Stimulated activated memory B cell treated with anti-CD40 and anti-IgM and Interleukin-4, amounts not matched to agents 10 μg/mL and 1 μg/mL and 100 μg/mL, for 72 hours (primary cell): ENCODE measurements around the gene TACC2.
"Not testable (repeated sequence)": the region's sequence is repeated elsewhere in the genome, so short reads cannot be mapped to it uniquely, and the experiment has no call there.

ENCODE experiments used
- ATAC-seq: fragments of 150-1000 bp; cut with Tn5 transposase; 2 replicates; pipeline ENCODE4 v1.10.0; 2021
- H3K27ac Mint-ChIP-seq: one replicate; pipeline ENCODE4 v1.8.0; 2022; ENCODE audit warnings: mild to moderate bottlenecking, mixed read lengths
- H3K27me3 Mint-ChIP-seq: one replicate; pipeline ENCODE4 v1.8.0; 2022; ENCODE audit warnings: mixed read lengths
- H3K36me3 Mint-ChIP-seq: one replicate; pipeline ENCODE4 v1.8.0; 2022; ENCODE audit warnings: mixed read lengths
- H3K4me1 Mint-ChIP-seq: one replicate; pipeline ENCODE4 v1.8.0; 2022; ENCODE audit warnings: mixed read lengths
- H3K4me3 Mint-ChIP-seq: one replicate; pipeline ENCODE4 v1.8.0; 2022; ENCODE audit warnings: mild to moderate bottlenecking, moderate library complexity, mixed read lengths
- H3K9me3 Mint-ChIP-seq: one replicate; pipeline ENCODE4 v1.8.0; 2022; ENCODE audit warnings: mixed read lengths

The TACC2 gene

DNA sequence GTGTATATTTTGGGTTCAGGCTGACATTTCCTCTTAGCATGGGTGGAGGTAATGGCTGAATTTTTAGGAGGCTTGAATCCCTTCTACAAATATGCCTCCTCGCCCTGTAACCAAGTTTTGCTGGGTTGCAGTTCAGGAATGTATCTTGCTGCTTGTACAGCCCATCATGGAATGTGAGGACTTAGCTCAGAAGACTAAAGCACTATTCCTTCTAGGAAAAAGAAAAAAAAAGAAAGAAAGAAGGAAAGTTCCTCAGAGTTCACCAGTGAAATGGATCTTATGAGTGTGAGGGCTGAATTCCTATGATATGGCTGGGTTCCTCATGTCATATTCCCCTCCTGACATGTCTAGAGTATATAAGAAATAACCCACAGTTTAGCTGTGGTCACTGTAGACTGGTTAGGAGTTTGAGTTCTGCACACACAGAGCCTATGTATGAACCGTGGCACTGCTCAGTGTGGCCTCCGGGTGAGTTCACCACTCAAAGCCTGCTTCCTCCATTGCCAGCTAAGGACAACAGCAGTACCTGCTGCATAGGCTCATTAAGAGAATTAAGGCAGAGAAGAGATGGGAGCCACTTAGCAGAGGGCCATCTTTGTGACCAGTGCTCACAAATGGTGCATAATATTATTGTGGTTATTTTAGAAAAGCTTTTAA lies 114.0 kb downstream of the TACC2 start:
- no peak for ATAC-seq
- Mint-ChIP-seq H3K27ac (no peak overlapping the region), H3K36me3 (no peaks in the 10 kb centered on the region), H3K4me3 (no peak overlapping the region), H3K27me3 (no peaks in the 10 kb centered on the region), H3K9me3 (no peaks in the 10 kb centered on the region), H3K4me1 (no peaks in the 10 kb centered on the region)

DNA sequence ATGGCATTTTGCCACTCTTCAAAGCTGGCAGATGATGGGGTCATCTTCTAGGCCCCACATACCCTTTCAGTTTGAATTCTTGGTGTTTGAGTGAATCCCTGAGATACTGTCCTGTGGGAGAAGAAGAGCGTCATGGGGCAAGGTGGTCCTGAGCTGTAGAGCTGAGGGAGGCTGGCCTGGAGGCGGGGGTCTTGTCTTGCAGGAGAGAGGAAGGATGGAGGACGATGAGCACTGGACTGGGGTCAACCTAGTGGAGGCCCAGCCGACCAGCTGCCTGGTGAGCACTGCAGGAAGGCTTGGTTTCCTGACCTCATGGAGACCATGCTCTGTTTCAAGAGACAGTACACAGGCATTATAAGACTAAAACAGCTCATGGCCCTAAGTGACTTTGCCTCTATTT lies 114.6 kb downstream of the TACC2 start:
- H3K4me3 Mint-ChIP-seq: no peak overlapping the region
- H3K4me1 Mint-ChIP-seq: no peaks in the 10 kb centered on the region
- H3K27me3 Mint-ChIP-seq: no peaks in the 10 kb centered on the region
- H3K9me3 Mint-ChIP-seq: no peaks in the 10 kb centered on the region
- H3K27ac Mint-ChIP-seq: no peak overlapping the region
- no peak for ATAC-seq
- H3K36me3 Mint-ChIP-seq: no peaks in the 10 kb centered on the region

DNA sequence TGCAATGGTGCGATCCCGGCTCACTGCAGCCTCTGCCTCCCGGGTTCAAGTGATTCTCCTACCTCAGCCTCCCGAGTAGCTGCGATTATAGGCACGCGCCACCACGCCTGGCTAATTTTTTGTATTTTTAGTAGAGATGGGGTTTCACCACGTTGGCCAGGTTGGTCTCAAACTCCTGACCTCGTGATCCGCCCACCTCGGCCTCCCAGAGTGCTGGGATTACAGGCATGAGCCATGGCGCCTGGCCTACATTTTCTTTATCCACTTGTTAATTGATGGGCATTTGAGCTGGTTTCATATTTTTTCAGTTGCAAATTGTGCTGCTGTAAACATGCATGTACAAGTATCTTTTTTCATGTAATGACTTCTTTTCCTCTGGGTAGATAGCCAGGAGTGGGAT lies 119.8 kb downstream of the TACC2 start:
- H3K4me3 Mint-ChIP-seq, H3K4me1 Mint-ChIP-seq, H3K27ac Mint-ChIP-seq, ATAC-seq, H3K36me3 Mint-ChIP-seq, H3K9me3 Mint-ChIP-seq: not testable (repeated sequence)
- peaks cover 22% of the 10 kb centered on the region for H3K27me3 Mint-ChIP-seq

DNA sequence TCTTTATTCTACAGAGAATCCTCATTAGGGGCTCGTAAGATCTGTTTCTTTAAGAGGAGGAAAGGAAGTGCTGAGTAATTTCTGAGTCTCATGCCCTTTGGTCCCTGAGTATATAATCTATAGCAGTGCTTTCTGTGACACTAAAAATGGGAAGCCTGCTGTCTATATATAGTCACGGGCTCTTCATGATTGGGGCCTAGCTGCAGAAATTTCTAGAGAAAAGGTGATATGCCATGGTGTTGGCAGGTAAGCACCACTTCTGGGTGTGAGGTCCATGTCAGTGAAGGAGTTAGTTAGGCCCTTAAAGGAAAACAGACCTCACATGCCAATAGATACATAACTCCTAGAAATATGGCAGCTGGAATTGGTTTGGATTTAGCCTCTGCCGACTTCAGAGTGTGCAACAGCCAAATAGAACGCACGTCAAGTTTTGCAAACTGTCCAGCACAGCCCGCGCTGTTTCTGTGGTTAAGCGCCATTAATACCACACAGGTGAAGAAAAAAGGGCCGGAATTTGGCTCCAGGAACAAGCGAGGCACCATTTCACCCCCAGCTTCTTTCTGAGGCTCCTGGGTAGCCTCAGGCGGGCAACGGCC lies 123.2 kb downstream of the TACC2 start:
- Mint-ChIP-seq H3K9me3 (no peaks in the 10 kb centered on the region), H3K27me3 (peaks cover 52% of the 10 kb centered on the region), H3K4me3 (no peak overlapping the region), H3K27ac (no peak overlapping the region), H3K36me3 (no peaks in the 10 kb centered on the region), H3K4me1 (no peaks in the 10 kb centered on the region)
- ATAC-seq: no peak

DNA sequence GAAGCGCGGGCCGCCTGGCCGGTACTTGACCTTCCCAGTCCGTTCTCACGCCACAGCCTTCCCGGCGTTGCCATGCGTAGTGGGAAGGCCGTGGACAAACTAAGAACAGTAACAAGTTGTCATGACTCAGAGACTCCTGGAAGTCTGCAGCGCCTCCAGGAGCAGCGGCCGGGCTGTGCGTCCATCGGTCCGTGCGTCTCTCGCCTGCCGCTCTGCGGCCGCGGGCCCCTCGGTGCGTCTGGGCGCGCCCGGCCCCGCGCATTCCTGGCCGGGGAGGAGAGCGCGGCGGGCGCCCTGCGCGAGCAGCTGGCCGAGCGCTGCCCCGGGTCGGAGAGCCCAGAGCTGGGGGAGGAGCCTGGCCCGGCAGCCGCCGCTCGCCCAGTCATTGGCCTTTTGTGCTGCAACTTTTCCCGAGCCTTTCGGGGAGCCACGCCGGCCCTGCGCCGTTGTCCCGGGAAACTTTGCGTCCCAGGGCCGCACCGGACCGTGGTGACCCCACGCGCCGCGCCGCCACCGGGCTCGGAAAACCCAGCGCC lies 123.7 kb downstream of the TACC2 start:
- Mint-ChIP-seq H3K36me3 (no peaks in the 10 kb centered on the region), H3K27ac (no peak overlapping the region), H3K4me1 (no peaks in the 10 kb centered on the region), H3K27me3 (peaks cover 52% of the 10 kb centered on the region), H3K4me3 (no peak overlapping the region), H3K9me3 (no peaks in the 10 kb centered on the region)
- ATAC-seq: no peak

DNA sequence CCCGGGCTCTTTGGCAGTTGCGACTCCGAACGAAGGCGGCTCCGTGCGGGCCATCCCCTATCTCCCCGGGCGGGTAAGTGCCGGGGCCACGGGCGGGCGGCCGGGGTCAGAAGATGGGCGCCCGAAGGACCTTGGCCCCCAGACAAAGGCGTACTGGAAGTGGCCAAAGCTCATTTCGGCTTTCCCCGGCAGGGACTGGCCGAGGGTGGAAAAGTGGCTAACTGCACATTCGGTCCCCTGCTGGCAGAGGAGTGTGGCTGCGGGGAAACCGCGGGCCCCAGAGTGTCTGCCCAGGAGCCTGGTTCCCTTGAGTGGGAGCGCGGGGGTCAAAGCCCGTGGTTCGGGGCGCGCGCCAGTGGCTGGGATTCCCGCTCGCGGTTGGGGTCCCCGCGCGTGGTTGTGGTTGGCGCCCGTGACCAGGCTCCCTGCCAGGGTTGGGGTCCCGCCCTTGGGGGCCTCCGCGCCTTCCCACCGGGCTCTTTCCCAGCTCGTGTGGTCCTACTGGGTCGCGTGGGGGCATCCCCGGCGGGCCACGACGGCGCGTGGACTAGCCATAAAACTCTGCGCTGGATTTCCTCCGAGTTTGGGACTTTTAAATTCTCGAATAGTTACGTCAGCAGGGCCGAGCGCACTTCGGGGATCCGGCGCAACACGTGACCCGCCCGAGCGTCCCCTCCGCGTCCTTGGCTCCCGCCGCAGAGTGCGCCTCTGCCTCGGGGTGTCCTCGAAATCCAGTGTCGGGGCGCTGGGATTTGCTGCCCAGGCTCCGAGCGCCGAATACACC lies 124.4 kb downstream of the TACC2 start:
- ATAC-seq: no peak
- Mint-ChIP-seq H3K27ac (no peak overlapping the region), H3K4me3 (no peak overlapping the region), H3K27me3 (peaks cover 52% of the 10 kb centered on the region), H3K36me3 (no peaks in the 10 kb centered on the region), H3K4me1 (no peaks in the 10 kb centered on the region), H3K9me3 (no peaks in the 10 kb centered on the region)

DNA sequence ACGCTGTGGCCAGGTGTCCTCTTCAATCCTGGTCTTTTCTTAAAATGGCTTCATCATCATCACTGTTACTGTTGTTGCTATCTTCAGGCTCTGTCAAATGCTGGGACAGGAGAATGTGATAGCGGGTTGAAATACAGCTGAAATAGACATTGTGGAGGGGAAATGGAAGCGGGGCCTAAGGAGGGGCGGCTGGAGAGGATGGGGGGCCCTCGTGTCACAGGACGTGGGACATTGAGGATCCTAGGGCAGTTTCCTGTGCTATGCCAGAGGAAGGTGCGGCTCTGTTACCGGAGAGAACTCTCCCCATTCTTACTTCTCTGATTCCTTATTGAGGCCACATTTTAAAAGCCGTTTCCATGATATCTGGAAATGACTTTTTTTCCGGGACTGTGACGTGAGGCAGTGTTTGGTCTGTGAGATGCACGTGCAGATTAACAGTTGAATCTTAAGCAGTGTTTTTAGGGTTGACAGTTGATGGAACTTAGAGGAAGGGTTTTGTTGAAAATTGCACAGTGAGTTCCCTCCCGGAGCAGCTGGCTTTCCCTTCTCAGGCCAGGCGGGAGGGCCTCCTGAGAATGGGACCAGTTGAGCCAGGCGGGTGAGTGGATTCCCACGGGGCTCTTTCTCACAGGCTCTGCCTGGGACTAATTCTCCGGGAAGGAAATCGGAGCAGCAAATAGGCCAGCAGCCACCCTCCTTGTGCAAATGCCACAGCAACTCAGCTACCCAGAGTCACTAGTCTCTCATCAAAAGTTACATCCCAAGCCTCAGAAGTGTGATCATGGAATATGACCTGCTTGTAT lies 125.2 kb downstream of the TACC2 start:
- H3K9me3 Mint-ChIP-seq: no peaks in the 10 kb centered on the region
- peaks cover 52% of the 10 kb centered on the region for H3K27me3 Mint-ChIP-seq
- no peak for ATAC-seq
- H3K27ac Mint-ChIP-seq: no peak overlapping the region
- H3K4me1 Mint-ChIP-seq: no peaks in the 10 kb centered on the region
- H3K36me3 Mint-ChIP-seq: no peaks in the 10 kb centered on the region
- H3K4me3 Mint-ChIP-seq: no peak overlapping the region

DNA sequence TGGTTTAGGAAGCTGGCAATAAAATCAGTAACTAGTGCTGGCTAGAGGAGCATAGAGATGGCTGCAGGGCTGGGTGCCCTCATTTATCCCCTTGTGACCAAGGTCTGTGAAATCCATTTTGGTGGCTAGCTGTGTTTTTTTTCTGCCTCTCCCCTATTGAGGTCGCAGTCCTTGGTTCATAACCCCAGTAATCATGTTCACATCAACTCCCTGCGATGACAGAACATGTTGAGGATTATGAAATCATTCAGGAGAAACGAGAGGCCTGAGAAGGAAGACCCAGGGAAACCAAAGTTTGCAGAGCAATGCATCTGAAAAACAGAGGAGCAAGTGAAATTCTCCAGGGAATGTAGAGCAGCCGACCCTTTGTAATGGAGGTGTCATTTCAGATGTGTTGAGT lies 126.9 kb downstream of the TACC2 start:
- no peak for ATAC-seq
- no peak overlapping the region for H3K27ac Mint-ChIP-seq
- no peaks in the 10 kb centered on the region for H3K36me3 Mint-ChIP-seq
- peaks cover 48% of the 10 kb centered on the region for H3K27me3 Mint-ChIP-seq
- H3K9me3 Mint-ChIP-seq: no peaks in the 10 kb centered on the region
- no peak overlapping the region for H3K4me3 Mint-ChIP-seq
- H3K4me1 Mint-ChIP-seq: no peaks in the 10 kb centered on the region

DNA sequence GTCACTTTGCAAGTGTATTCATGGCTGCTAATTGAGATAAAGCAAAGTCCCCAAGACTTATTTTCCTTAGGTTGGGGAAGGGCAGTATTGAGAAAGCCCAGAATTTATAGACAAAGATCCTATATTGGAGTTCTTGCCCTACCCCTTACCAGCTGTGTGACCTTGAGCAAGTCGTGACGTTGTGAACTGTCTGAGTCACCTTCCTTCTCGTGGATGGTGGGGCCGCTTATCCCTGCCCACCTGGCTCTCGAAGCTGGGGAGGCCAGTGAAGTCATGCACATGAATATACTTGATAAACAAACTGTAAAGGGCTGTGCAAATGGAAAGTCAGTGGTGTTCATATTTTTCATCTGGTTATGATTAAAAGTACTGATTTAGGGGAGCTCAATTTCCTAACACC lies 127.4 kb downstream of the TACC2 start:
- H3K4me3 Mint-ChIP-seq: no peak overlapping the region
- peaks cover 44% of the 10 kb centered on the region for H3K27me3 Mint-ChIP-seq
- H3K27ac Mint-ChIP-seq: no peak overlapping the region
- H3K4me1 Mint-ChIP-seq: no peaks in the 10 kb centered on the region
- H3K36me3 Mint-ChIP-seq: no peaks in the 10 kb centered on the region
- no peaks in the 10 kb centered on the region for H3K9me3 Mint-ChIP-seq
- no peak for ATAC-seq

DNA sequence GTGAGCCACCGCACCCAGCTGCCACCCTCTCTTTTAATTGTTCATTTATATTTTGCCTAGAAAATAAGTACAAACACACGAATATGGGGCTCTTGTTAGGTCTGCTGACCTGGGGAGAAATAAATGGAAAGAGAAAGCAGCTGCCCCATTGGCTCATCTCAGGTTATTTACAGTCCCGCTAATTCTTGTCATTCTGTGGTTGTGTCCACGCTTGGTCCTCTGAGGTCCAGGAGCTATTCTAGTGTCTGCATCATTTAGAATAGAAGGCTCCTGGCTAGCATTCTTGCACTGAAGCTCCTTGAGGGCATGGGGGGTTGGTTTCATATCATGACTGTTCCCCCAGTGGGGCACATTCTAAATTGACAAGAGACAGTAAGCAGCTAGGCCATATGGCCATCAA lies 128.5 kb downstream of the TACC2 start:
- no peak overlapping the region for H3K4me3 Mint-ChIP-seq
- no peaks in the 10 kb centered on the region for H3K36me3 Mint-ChIP-seq
- no peaks in the 10 kb centered on the region for H3K9me3 Mint-ChIP-seq
- H3K27ac Mint-ChIP-seq: no peak overlapping the region
- no peak for ATAC-seq
- peaks cover 33% of the 10 kb centered on the region for H3K27me3 Mint-ChIP-seq
- H3K4me1 Mint-ChIP-seq: no peaks in the 10 kb centered on the region

DNA sequence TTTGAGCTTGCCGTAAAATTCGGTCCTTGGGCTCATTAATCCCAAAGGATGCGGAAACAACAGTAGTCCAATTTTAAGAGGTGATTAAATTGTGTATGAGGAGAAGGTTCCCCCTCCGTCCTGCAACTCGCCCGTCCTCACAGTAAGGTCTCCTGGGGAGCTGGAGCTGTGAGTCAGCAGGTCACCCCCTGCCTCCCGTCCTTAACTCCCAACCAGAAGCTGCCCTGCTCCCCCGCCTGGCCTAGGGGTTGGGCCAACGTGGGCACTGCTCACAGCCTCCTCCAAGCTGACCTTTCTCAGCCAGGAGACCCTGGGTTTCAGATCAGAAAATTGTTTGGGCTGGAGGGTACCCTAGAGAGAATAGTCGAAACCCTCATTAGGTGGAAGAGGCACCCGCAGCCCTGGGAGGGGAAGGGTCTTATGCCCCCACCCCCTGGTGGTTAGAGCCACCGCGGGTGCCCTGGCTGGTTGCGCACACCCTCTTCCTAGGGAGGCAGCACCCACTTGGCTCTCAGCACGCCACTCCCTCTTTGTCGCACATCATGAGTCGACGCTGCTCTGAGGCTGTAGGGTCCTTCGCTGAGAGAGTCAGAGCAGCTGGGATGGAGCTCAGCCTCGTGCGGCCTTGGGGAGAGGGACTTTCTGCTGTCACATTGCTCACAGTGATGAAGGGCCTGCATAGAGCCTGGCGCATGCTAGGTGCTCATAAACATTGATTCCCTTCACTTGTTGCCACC lies 131.2 kb downstream of the TACC2 start:
- Mint-ChIP-seq H3K36me3 (no peaks in the 10 kb centered on the region), H3K27ac (no peak overlapping the region), H3K4me1 (no peaks in the 10 kb centered on the region), H3K9me3 (no peaks in the 10 kb centered on the region), H3K4me3 (no peak overlapping the region), H3K27me3 (peaks cover 16% of the 10 kb centered on the region)
- ATAC-seq: no peak

DNA sequence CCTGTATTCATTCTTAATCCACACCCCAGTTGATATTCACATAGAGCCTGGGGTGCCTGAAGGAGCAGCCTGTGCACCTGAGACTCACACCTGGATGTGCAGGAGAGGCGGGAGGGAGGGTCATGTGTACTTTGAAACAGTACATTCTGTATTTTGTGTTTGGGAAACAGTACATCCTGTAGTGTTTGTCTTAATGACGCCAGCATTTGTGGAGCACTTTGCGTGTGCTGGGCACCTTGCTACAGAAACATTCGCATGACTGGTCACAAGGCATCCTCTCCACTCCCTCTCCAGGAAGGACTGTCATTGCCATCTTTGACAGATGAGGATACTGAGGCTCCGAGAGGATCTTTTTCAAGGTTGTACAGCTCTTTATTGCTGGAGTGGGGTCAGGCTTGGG lies 132.1 kb downstream of the TACC2 start:
- no peak for ATAC-seq
- H3K27me3 Mint-ChIP-seq: peaks cover 7% of the 10 kb centered on the region
- no peaks in the 10 kb centered on the region for H3K4me1 Mint-ChIP-seq
- no peaks in the 10 kb centered on the region for H3K36me3 Mint-ChIP-seq
- H3K4me3 Mint-ChIP-seq: no peak overlapping the region
- H3K27ac Mint-ChIP-seq: no peak overlapping the region
- peaks cover 2% of the 10 kb centered on the region for H3K9me3 Mint-ChIP-seq

DNA sequence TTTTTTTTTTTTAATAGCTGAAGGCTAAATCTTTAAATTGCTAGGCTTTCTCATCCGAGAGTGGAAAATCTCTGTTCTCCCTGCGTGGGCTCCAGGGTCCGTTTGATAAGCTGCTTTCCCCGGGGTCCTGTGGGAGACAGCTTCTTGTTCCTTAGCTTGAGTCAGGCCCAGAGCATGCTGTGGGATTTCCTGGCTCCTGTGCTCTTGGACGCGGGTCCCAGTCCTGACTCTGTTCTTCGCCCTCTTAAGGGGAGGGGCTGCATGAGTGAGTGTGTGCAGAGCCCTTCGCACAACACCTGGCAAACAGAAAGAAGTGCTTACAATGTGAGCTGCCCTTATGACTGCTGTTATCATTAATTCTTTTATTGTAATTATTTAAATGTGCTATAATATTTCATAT lies 133.5 kb downstream of the TACC2 start:
- Mint-ChIP-seq H3K4me1 (no peaks in the 10 kb centered on the region), H3K4me3 (no peak overlapping the region), H3K27ac (no peak overlapping the region), H3K27me3 (peaks cover 4% of the 10 kb centered on the region), H3K9me3 (peaks cover 3% of the 10 kb centered on the region), H3K36me3 (no peaks in the 10 kb centered on the region)
- ATAC-seq: no peak

DNA sequence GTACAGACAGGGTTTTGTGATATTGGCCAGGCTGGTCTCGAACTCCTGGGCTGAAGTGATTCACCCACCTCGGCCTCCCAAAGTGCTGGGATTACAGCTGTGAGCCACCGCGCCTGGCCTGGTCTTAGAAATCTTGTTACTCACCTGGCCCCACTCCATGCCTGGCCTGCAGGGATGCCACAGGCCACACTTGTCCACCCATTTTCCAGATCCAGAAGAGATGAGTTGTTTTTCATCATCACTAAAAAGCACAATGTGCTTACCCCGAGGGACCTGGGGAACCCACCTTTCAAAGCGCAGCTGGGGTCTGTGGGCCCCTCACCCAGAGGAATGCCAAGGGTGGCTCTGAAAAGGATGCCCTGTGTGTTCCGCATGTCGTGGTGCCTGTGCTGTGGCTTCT lies 134.2 kb downstream of the TACC2 start:
- peaks cover 11% of the 10 kb centered on the region for H3K27me3 Mint-ChIP-seq
- no peak overlapping the region for H3K4me3 Mint-ChIP-seq
- ATAC-seq: no peak
- peaks cover 3% of the 10 kb centered on the region for H3K9me3 Mint-ChIP-seq
- no peak overlapping the region for H3K27ac Mint-ChIP-seq
- H3K4me1 Mint-ChIP-seq: no peaks in the 10 kb centered on the region
- no peaks in the 10 kb centered on the region for H3K36me3 Mint-ChIP-seq

DNA sequence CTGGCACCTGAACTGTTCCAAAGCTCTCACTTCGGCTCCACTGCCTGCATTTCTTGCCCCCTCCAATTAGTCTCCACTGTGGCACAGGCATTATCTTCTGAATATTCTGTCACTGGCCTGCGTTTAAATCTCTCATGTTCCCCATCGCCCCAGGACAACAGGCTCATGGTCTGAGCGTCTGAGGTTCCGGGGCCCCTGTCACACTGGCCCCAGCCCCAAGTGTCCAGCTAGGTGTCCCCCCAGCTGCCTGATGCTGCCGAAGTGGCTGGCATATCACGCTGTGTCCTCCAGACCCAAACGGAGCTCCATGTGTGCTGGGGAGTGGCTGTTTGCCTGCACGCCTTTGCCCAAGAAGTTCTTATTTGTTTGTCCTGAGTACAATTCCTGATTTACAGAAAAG lies 135.4 kb downstream of the TACC2 start:
- Mint-ChIP-seq H3K27me3 (peaks cover 16% of the 10 kb centered on the region), H3K4me3 (no peak overlapping the region), H3K27ac (no peak overlapping the region), H3K4me1 (no peaks in the 10 kb centered on the region), H3K36me3 (no peaks in the 10 kb centered on the region), H3K9me3 (peaks cover 3% of the 10 kb centered on the region)
- no peak for ATAC-seq
